GM15510 (cell line): Measurements from ENCODE around the gene CNTN1.

Experiments
- POLR2A ChIP-seq: IDR thresholded peaks from 3 replicates; pipeline ENCODE4 v1.6.1; 2011; ENCODE audit warnings: borderline replicate concordance; ENCODE audit not compliant: insufficient read length; ENCODE audit errors: extremely low read depth

CNTN1 gene

GRCh38 chr12:40946612-40947194 lies 254.5 kb downstream of the CNTN1 start:
- TF ChIP-seq POLR2A = no peak

GRCh38 chr12:40947797-40948196 lies 255.6 kb downstream of the CNTN1 start:
- no peak for TF ChIP-seq POLR2A

- TF ChIP-seq POLR2A = no peak
These were observed 260.8 kb downstream of the CNTN1 start for GRCh38 chr12:40953076-40953475.

- TF ChIP-seq POLR2A = no peak
These were observed 265.2 kb downstream of the CNTN1 start for GRCh38 chr12:40957417-40957816.

- TF ChIP-seq POLR2A = no peak
These were observed 266.8 kb downstream of the CNTN1 start for GRCh38 chr12:40959041-40959440.

GRCh38 chr12:40963751-40964150 lies 271.5 kb downstream of the CNTN1 start:
- no peak for TF ChIP-seq POLR2A

GRCh38 chr12:40969796-40970195 lies 277.6 kb downstream of the CNTN1 start:
- TF ChIP-seq POLR2A = no peak

- no peak for TF ChIP-seq POLR2A
These were observed 278.2 kb downstream of the CNTN1 start for GRCh38 chr12:40970320-40970907.

GRCh38 chr12:40971911-40972310 lies 279.7 kb downstream of the CNTN1 start:
- no peak for TF ChIP-seq POLR2A

GRCh38 chr12:40976546-40976945 lies 284.3 kb downstream of the CNTN1 start:
- TF ChIP-seq POLR2A = no peak

- TF ChIP-seq POLR2A = no peak
These were observed 288.3 kb downstream of the CNTN1 start for GRCh38 chr12:40980427-40980961.

GRCh38 chr12:40986001-40986400 lies 293.8 kb downstream of the CNTN1 start:
- no peak for TF ChIP-seq POLR2A

GRCh38 chr12:40988355-40988754 lies 296.1 kb downstream of the CNTN1 start:
- no peak for TF ChIP-seq POLR2A

- no peak for TF ChIP-seq POLR2A
These were observed 296.6 kb downstream of the CNTN1 start for GRCh38 chr12:40988824-40989223.

GRCh38 chr12:40989785-40990184 lies 297.5 kb downstream of the CNTN1 start:
- no peak for TF ChIP-seq POLR2A

GRCh38 chr12:40992158-40992557 lies 299.9 kb downstream of the CNTN1 start:
- TF ChIP-seq POLR2A = no peak
